SK-N-SH (cell line): ENCODE results near the gene CKS1B. TPM values are rescaled to one million over a fixed set of nuclear protein-coding genes. Genes with fewer than 3 reads are reported as not detected.

ENCODE experiments used
- CTCF ChIA-PET: fragments of 300-600, 350-600 bp; formaldehyde crosslinking; extraction: SDS; loops from one replicate; lab custom pipeline; 2021; lab: Yijun Ruan, JAX
- POLR2A ChIA-PET: fragments of 350-600 bp; sonication (Branson Sonifier 250); formaldehyde crosslinking; extraction: SDS; loops from one replicate; lab custom pipeline; 2020; ENCODE audit warnings: antibody characterized with exemption, inconsistent platforms; lab: Yijun Ruan, JAX
- DNase-seq: peaks from one replicate; pipeline ENCODE4 v3.0.0; 2012
- H2AFZ ChIP-seq: fragments of 200-600 bp; sonication (generic); 2 replicates; pipeline ENCODE4 v1.8.1; 2016; ENCODE audit warnings: antibody characterized with exemption, mild to moderate bottlenecking, low read depth
- H3F3A ChIP-seq: fragments of 200-600 bp; sonication (generic); replicated peaks from 2 replicates; pipeline ENCODE3; 2016; ENCODE audit warnings: antibody characterized with exemption, mild to moderate bottlenecking; ENCODE audit not compliant: insufficient read depth
- H3K27ac ChIP-seq, 2 experiments: fragments of 200-500 bp in 1 of 2; fragments of 200-600 bp in 1 of 2; sonication (Bioruptor generic) in 1 of 2; sonication (generic), shearing (Covaris generic) in 1 of 2; 2 replicates each; pipeline versions ENCODE4 v1.5.1 to v1.6.1; 2014 to 2016; ENCODE audit warnings: low read depth in 2 of 2, inconsistent platforms in 1 of 2, low read length in 1 of 2, mild to moderate bottlenecking in 1 of 2, mixed read lengths in 1 of 2
- H3K27me3 ChIP-seq: fragments of 200-600 bp; sonication (generic), shearing (Covaris generic); 2 replicates; pipeline ENCODE4 v1.6.1; 2016; ENCODE audit warnings: mixed run types; ENCODE audit not compliant: insufficient read depth
- H3K36me3 ChIP-seq, 2 experiments: fragments of 200-500 bp in 1 of 2; fragments of 200-600 bp in 1 of 2; sonication (Bioruptor generic) in 1 of 2; sonication (generic) in 1 of 2; replicated peaks in 1 of 2; 2 replicates each; pipeline versions ENCODE3 to v1.5.1; 2014 to 2016; ENCODE audit warnings: low read length in 1 of 2, mild to moderate bottlenecking in 1 of 2; ENCODE audit not compliant: insufficient read depth in 2 of 2, control insufficient read depth in 1 of 2
- H3K4me1 ChIP-seq, 2 experiments: fragments of 200-500 bp in 1 of 2; fragments of 200-600 bp in 1 of 2; sonication (Bioruptor generic) in 1 of 2; sonication (generic), shearing (Covaris generic) in 1 of 2; 2 replicates each; pipeline versions ENCODE4 v1.5.1 to v1.6.1; 2014 to 2016; ENCODE audit warnings: low read depth in 1 of 2, low read length in 1 of 2, mixed run types in 1 of 2; ENCODE audit not compliant: insufficient read depth in 2 of 2, control insufficient read depth in 1 of 2
- H3K4me2 ChIP-seq: fragments of 200-600 bp; sonication (generic), shearing (Covaris generic); 2 replicates; pipeline ENCODE4 v1.6.1; 2017; ENCODE audit warnings: mixed run types
- H3K4me3 ChIP-seq, 2 experiments: fragments of 200-500 bp in 1 of 2; fragments of 200-600 bp in 1 of 2; sonication (Bioruptor generic) in 1 of 2; sonication (generic), shearing (Covaris generic) in 1 of 2; 2 replicates each; pipeline versions ENCODE4 v1.5.1 to v1.8.1; 2014 to 2016; ENCODE audit warnings: low read depth in 2 of 2, inconsistent platforms in 1 of 2, low read length in 1 of 2, mild to moderate bottlenecking in 1 of 2, mixed read lengths in 1 of 2, moderate library complexity in 1 of 2
- H3K79me2 ChIP-seq: fragments of 200-600 bp; sonication (generic); 2 replicates; pipeline ENCODE4 v1.8.1; 2017; ENCODE audit warnings: mild to moderate bottlenecking; ENCODE audit not compliant: insufficient read depth
- H3K9ac ChIP-seq: fragments of 200-600 bp; sonication (generic); 2 replicates; pipeline ENCODE4 v1.6.1; 2017; ENCODE audit warnings: mixed run types
- H3K9me2 ChIP-seq: fragments of 200-600 bp; sonication (generic); 2 replicates; pipeline ENCODE4 v1.6.1; 2017; ENCODE audit warnings: mixed run types
- H3K9me3 ChIP-seq: fragments of 200-600 bp; sonication (generic); 2 replicates; pipeline ENCODE4 v1.6.1; 2017; ENCODE audit warnings: mixed run types, mild to moderate bottlenecking, moderate library complexity
- H4K20me1 ChIP-seq: fragments of 200-600 bp; sonication (generic); 2 replicates; pipeline ENCODE4 v1.6.1; 2017; ENCODE audit warnings: mild to moderate bottlenecking, mixed run types; ENCODE audit not compliant: insufficient read depth
- CHD2 ChIP-seq: fragments of 150-350 bp; IDR thresholded peaks from 2 replicates; pipeline ENCODE4 v1.6.1; 2018; ENCODE audit warnings: low read length; ENCODE audit not compliant: partially characterized antibody
- EP300 ChIP-seq, 2 experiments: IDR thresholded peaks; 2 replicates each; pipeline versions ENCODE4 v1.4.0 to v1.6.1; 2012; ENCODE audit warnings: borderline replicate concordance in 1 of 2, low read depth in 1 of 2, low read length in 1 of 2
- GATA2 ChIP-seq: sonication (generic); formaldehyde crosslinking; IDR thresholded peaks from 2 replicates; pipeline ENCODE4 v1.5.0; 2020; ENCODE audit warnings: mild to moderate bottlenecking, missing genetic modification reagents
- MEF2A ChIP-seq: IDR thresholded peaks from 2 replicates; pipeline ENCODE4 v1.4.0; 2012; ENCODE audit warnings: low read depth, borderline replicate concordance
- MXI1 ChIP-seq: IDR thresholded peaks from 2 replicates; pipeline ENCODE4 v1.6.1; 2012; ENCODE audit warnings: mild to moderate bottlenecking, low read depth, low read length, improper control_type of control experiment
- NFIC ChIP-seq: IDR thresholded peaks from 2 replicates; pipeline ENCODE4 v1.4.0; 2012; ENCODE audit warnings: borderline replicate concordance
- NRF1 ChIP-seq: IDR thresholded peaks from 2 replicates; pipeline ENCODE4 v1.6.1; 2012; ENCODE audit warnings: low read depth, mild to moderate bottlenecking, low read length
- POLR2AphosphoS5 ChIP-seq: IDR thresholded peaks from 2 replicates; pipeline ENCODE4 v1.6.1; 2012; ENCODE audit warnings: low read depth, low read length
- RAD21 ChIP-seq: IDR thresholded peaks from 2 replicates; pipeline ENCODE4 v1.6.1; 2012; ENCODE audit warnings: mild to moderate bottlenecking, low read length
- RCOR1 ChIP-seq: fragments of 150-350 bp; IDR thresholded peaks from 2 replicates; pipeline ENCODE4 v1.6.1; 2017; ENCODE audit warnings: antibody characterized with exemption, low read length
- RXRA ChIP-seq: IDR thresholded peaks from 2 replicates; pipeline ENCODE4 v1.4.0; 2012; ENCODE audit warnings: low read depth, mild to moderate bottlenecking, borderline replicate concordance
- TAF1 ChIP-seq: IDR thresholded peaks from 2 replicates; pipeline ENCODE4 v1.6.1; 2012; ENCODE audit warnings: low read depth, mild to moderate bottlenecking, low read length, moderate library complexity, borderline replicate concordance
- TEAD4 ChIP-seq: IDR thresholded peaks from 2 replicates; pipeline ENCODE4 v1.4.0; 2012; ENCODE audit warnings: mild to moderate bottlenecking, borderline replicate concordance; ENCODE audit not compliant: insufficient read depth
- WGBS: methylation state at CpG from one replicate; pipeline ENCODE4 v1.1.6; 2017; ENCODE audit warnings: low lambda C conversion rate; 5-methylcytosine and 5-hydroxymethylcytosine counted together
- polyA plus RNA-seq, 3 experiments: library from polyadenylated mRNA; depleted of rRNA; stranded (reverse); fragments of >200 nt; gene quantifications; 2 replicates each; pipeline ENCODE4 v1.2.3, GENCODE V29; 2012
- TF ChIP-seq, protein P1 (sequence below): IDR thresholded peaks from 2 replicates; pipeline ENCODE4 v1.4.0; 2012; ENCODE audit warnings: low read depth

Gene CKS1B
- polyA plus RNA-seq, 1 of the 3 experiments (the other 2 are of a cell fraction): 308 TPM

DNA sequence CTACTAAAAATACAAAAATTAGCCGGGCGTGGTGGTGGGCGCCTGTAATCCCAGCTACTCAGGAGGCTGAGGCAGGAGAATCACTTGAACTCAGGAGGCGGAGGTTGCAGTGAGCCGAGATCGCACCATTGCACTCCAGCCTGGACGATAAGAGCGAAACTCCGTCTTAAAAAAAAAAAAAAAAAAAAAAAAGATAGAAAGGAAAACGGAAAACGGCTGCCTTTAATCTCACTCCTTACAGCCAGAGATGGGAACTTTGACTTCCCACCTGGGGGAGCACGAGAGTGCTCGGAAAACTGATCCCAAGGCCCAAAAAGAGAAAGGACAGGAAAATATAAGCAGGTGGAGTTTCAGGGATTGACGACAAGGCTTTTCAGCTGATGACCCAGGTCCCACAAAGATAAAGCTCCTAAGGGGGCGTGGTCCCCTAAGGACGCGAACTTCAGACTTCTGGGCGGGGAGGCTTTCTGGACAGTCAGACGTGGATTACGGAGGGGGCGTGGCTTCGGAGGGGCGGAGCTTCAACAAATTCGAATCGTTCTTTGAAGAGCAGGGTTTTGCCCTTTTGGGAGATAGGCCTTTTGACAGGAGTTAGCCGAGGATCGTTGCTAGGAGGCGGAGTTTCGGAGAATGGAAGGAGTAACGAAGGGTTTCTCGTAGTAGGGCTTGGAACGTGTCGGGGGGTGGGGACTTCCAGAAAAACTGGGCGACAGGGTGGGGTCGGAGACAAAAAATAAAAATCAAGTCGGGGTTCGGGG lies 958 bp upstream of the CKS1B start:
- H3K4me2 ChIP-seq: peak overlapping the region; percentile 98
- 5% methylated on average over 37 of the region's 37 CpGs for WGBS
- H3F3A ChIP-seq: peaks cover 36% of the 10 kb centered on the region
- no peaks in the 10 kb centered on the region for H3K27me3 ChIP-seq
- ChIA-PET POLR2A (interaction anchor here (0.7 to 3.1 kb wide), 7 partner anchors 9 to 26 kb away, joined by 3 to 13 read pairs (median 3); partner anchors contain the start of genes FLAD1, LENEP, PBXIP1 and PYGO2), CTCF (interaction anchor here (1.0 to 37.5 kb wide), 10 partner anchors 9 to 494 kb away, joined by 3 to 640 read pairs (median 6); partner anchors contain the start of genes FLAD1, LENEP and ZBTB7B)
- H3K4me3 ChIP-seq: peak overlapping the region; percentile 67 to 79
- H3K27ac ChIP-seq: peak overlapping the region; percentile 97 to 99
- no peak for TF ChIP-seq TEAD4
- TF ChIP-seq RCOR1: peak; percentile 14; the same call in 1 of the 2 replicates
- TF ChIP-seq EP300 (IDR thresholded peaks at IDR 0.05; ENCODE audit: borderline replicate concordance in 1 of 2, low read depth in 1 of 2, low read length in 1 of 2): no peak; a peak in 1 of 4 replicates
- TF ChIP-seq GATA2 (CRISPR knock-in tag): peak; percentile 9
- peak; percentile 37; the same call in 1 of the 2 replicates for TF ChIP-seq MXI1
- TF ChIP-seq, protein P1, sequence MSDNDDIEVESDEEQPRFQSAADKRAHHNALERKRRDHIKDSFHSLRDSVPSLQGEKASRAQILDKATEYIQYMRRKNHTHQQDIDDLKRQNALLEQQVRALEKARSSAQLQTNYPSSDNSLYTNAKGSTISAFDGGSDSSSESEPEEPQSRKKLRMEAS: peak; percentile 40; the same call in 1 of the 2 replicates
- peak; percentile 90 for TF ChIP-seq POLR2AphosphoS5
- TF ChIP-seq RXRA: 0 out of 2 replicates have a peak, but pooled peaks have one; percentile 32
- TF ChIP-seq RAD21: peak; percentile 33
- peak; percentile 43; the same call in 1 of the 2 replicates for TF ChIP-seq TAF1
- peaks cover 70% of the 10 kb centered on the region for H3K79me2 ChIP-seq
- peak; percentile 75 for DNase-seq
- peak overlapping the region; percentile 88 for H3K9ac ChIP-seq
- no peak overlapping the region for H2AFZ ChIP-seq
- H3K4me1 ChIP-seq: peaks cover 27 to 61% of the 10 kb centered on the region in 2 experiments
- H4K20me1 ChIP-seq: peaks cover 10% of the 10 kb centered on the region; the same call in 1 of the 2 replicates
- H3K36me3 ChIP-seq: peaks cover 3 to 10% of the 10 kb centered on the region in 2 experiments
- no peaks in the 10 kb centered on the region for H3K9me3 ChIP-seq
- H3K9me2 ChIP-seq: no peaks in the 10 kb centered on the region

DNA sequence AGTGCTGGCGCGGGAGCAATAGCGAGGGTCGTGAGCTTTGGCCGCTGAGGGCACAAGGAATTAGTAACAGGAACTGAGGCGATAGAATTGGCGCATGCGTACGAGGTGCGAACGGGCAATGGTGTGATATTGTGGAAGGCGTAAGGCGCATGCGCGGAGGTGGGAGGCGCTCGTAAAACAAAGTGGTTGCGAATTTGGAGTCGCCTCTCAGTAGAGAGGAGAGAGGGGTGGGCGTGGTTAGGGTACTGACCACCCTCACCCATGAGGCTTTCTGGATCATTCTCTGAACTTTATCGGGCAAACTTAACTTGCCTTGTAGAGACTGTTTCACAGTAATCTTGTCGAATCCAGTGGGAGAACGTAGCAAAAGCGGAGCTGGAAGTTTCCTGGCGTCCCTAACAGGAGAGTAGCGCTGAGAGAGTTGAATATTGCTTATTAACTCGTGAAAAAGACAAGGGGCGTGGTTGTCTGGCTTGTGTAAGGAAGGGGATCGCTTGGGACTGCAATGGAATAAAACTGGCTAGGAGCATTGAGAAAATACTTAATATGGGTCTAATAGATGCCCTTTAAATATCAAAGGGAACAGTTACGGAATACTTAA lies 427 bp downstream of the CKS1B start:
- peaks cover 7 to 10% of the 10 kb centered on the region in 2 experiments for H3K36me3 ChIP-seq
- no peaks in the 10 kb centered on the region for H4K20me1 ChIP-seq
- peaks cover 36% of the 10 kb centered on the region for H3F3A ChIP-seq
- H3K9me2 ChIP-seq: no peaks in the 10 kb centered on the region
- peak; percentile 77 for DNase-seq
- ChIA-PET CTCF (interaction anchor here (1.0 to 37.5 kb wide), 6 partner anchors 14 to 76 kb away, joined by 6 to 640 read pairs (median 8); partner anchors contain the start of genes ADAM15, LENEP, PBXIP1 and ZBTB7B), POLR2A (interaction anchor here (3.1 kb wide), 1 partner anchor 19 kb away, joined by 13 read pairs; the partner anchor contains the start of gene LENEP)
- no peaks in the 10 kb centered on the region for H3K9me3 ChIP-seq
- H3K4me1 ChIP-seq: peaks cover 27 to 56% of the 10 kb centered on the region in 2 experiments
- no peaks in the 10 kb centered on the region for H3K27me3 ChIP-seq
- peak overlapping the region; percentile 91 for H3K4me2 ChIP-seq
- H3K27ac ChIP-seq: peak overlapping the region; percentile 99 to 100
- under 1% methylated on average over 30 of the region's 30 CpGs for WGBS
- H3K9ac ChIP-seq: peak overlapping the region; percentile 88
- peaks cover 69% of the 10 kb centered on the region for H3K79me2 ChIP-seq
- H3K4me3 ChIP-seq: peak overlapping the region; percentile 67 to 79
- TF ChIP-seq MEF2A (no peak), CHD2 (no peak), TAF1 (peak; percentile 50; the same call in 1 of the 2 replicates), NRF1 (peak; percentile 92), NFIC (no peak), POLR2AphosphoS5 (peak; percentile 86; the same call in 1 of the 2 replicates)
- H2AFZ ChIP-seq: peak overlapping the region; percentile 24; the same call in 1 of the 2 replicates
